MCF 10A (cell line): ENCODE results near the gene CDH15. TPM values are rescaled to one million over a fixed set of nuclear protein-coding genes. Genes with fewer than 3 reads are reported as not detected.
"Not testable (repeated sequence)": the region's sequence is repeated elsewhere in the genome, so short reads cannot be mapped to it uniquely, and the experiment has no call there.

Experiments
- BruUV-seq: library from RNA; stranded (reverse); fragments of 400-500 nt; replicated peaks from 2 replicates; lab custom pipeline; 2021; lab: Mats Ljungman, UMichigan
- CTCF ChIA-PET: fragments of 300-600 bp; sonication (Branson Sonifier 250); formaldehyde crosslinking; extraction: SDS; loops from one replicate; lab custom pipeline; 2021; ENCODE audit warnings: antibody characterized with exemption, inconsistent platforms; lab: Yijun Ruan, JAX
- POLR2A ChIA-PET: fragments of 300-600, 350-650 bp; sonication (Branson Sonifier 250); formaldehyde crosslinking; extraction: SDS; loops from one replicate; lab custom pipeline; 2020; ENCODE audit warnings: antibody characterized with exemption, inconsistent platforms; lab: Yijun Ruan, JAX
- DNase-seq: peaks from one replicate; pipeline ENCODE4 v3.0.0-alpha.2; 2018; ENCODE audit not compliant: unreplicated experiment
- H3K27ac Mint-ChIP-seq: one replicate; pipeline ENCODE4 v1.8.0; 2022; ENCODE audit warnings: mild to moderate bottlenecking, low read depth, mixed read lengths; ENCODE audit not compliant: unreplicated experiment
- H3K27me3 Mint-ChIP-seq: one replicate; pipeline ENCODE4 v1.8.0; 2022; ENCODE audit warnings: mixed read lengths; ENCODE audit not compliant: insufficient read depth, unreplicated experiment
- H3K36me3 Mint-ChIP-seq: one replicate; pipeline ENCODE4 v1.8.0; 2022; ENCODE audit warnings: mild to moderate bottlenecking, moderate library complexity, mixed read lengths; ENCODE audit not compliant: insufficient read depth, unreplicated experiment
- H3K4me1 Mint-ChIP-seq: one replicate; pipeline ENCODE4 v1.8.0; 2022; ENCODE audit warnings: mixed read lengths; ENCODE audit not compliant: insufficient read depth, unreplicated experiment
- H3K4me3 Mint-ChIP-seq: one replicate; pipeline ENCODE4 v1.8.0; 2022; ENCODE audit warnings: mild to moderate bottlenecking, moderate library complexity, mixed read lengths; ENCODE audit not compliant: unreplicated experiment
- H3K9me3 Mint-ChIP-seq: one replicate; pipeline ENCODE4 v1.8.0; 2022; ENCODE audit warnings: mixed read lengths; ENCODE audit not compliant: unreplicated experiment
- CTCF ChIP-seq: fragments of 200-600 bp; IDR thresholded peaks from one replicate; pipeline ENCODE4 v1.8.0; 2022; ENCODE audit warnings: antibody characterized with exemption, mild to moderate bottlenecking; ENCODE audit not compliant: unreplicated experiment
- intact Hi-C: fragments of 100-400 bp; cut with micrococcal nuclease; formaldehyde crosslinking; loops from 2 replicates; pipeline ENCODE4 v1.14.1; 2022
- total RNA-seq: library from RNA; stranded (reverse); gene quantifications from 2 replicates; pipeline ENCODE4 v1.2.3, GENCODE V29; 2022

The CDH15 gene
- total RNA-seq, 1 experiment from 2014 or later = not detected

GRCh38 chr16:89187032-89187769 is 15.7 kb downstream of the CDH15 start:
- H3K36me3 Mint-ChIP-seq = no peaks in the 10 kb centered on the region
- no TSS peak for BruUV-seq
- CTCF ChIA-PET = no interaction called here

DNA sequence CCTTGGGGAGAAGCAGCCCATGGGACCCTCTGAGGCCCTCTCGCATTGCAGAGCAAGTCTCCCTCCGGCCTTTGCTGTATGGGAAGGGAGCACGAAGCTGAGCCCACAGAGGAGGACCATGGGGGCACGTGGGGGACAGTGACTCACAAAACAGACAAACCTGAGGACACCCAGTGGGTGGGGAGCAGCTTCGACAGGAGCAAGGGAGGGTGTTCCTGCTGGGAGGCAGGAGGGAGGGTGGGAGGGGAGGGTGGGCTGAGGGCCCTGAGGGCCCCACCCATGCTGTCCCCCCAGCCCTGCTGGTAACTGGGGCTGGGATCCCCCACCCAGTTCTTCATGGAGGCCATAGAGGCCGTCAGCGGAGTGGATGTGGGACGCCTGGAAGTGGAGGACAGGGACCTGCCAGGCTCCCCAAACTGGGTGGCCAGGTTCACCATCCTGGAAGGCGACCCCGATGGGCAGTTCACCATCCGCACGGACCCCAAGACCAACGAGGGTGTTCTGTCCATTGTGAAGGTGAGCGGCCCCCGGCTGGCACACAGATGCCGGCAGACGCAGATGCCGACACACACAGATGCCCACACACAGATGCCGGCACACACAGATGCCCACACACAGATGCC is 16.3 kb downstream of the CDH15 start:
- Mint-ChIP-seq H3K4me3 (no peak overlapping the region), H3K9me3 (no peaks in the 10 kb centered on the region), H3K27me3 (no peaks in the 10 kb centered on the region), H3K36me3 (no peaks in the 10 kb centered on the region), H3K4me1 (no peaks in the 10 kb centered on the region), H3K27ac (no peak overlapping the region)
- no peak for TF ChIP-seq CTCF
- intact Hi-C loops = no loop called here
- ChIA-PET CTCF (no interaction called here), POLR2A (no interaction called here)
- no peak for DNase-seq
- no TSS peak for BruUV-seq

More at GRCh38 chr16:89187032-89187769, 15.7 kb downstream of the CDH15 start:
- Mint-ChIP-seq H3K27ac (no peak overlapping the region), H3K9me3 (no peaks in the 10 kb centered on the region), H3K4me3 (no peak overlapping the region), H3K4me1 (no peaks in the 10 kb centered on the region), H3K27me3 (no peaks in the 10 kb centered on the region)
- intact Hi-C loops = no loop called here
- no peak for TF ChIP-seq CTCF
- POLR2A ChIA-PET = no interaction called here
- no peak for DNase-seq

GRCh38 chr16:89188471-89189357 is 17.2 kb downstream of the CDH15 start:
- H3K27ac Mint-ChIP-seq, H3K9me3 Mint-ChIP-seq, intact Hi-C loops, H3K4me3 Mint-ChIP-seq, H3K36me3 Mint-ChIP-seq, POLR2A ChIA-PET, H3K4me1 Mint-ChIP-seq, BruUV-seq, H3K27me3 Mint-ChIP-seq, CTCF ChIA-PET, DNase-seq: not testable (repeated sequence)

DNA sequence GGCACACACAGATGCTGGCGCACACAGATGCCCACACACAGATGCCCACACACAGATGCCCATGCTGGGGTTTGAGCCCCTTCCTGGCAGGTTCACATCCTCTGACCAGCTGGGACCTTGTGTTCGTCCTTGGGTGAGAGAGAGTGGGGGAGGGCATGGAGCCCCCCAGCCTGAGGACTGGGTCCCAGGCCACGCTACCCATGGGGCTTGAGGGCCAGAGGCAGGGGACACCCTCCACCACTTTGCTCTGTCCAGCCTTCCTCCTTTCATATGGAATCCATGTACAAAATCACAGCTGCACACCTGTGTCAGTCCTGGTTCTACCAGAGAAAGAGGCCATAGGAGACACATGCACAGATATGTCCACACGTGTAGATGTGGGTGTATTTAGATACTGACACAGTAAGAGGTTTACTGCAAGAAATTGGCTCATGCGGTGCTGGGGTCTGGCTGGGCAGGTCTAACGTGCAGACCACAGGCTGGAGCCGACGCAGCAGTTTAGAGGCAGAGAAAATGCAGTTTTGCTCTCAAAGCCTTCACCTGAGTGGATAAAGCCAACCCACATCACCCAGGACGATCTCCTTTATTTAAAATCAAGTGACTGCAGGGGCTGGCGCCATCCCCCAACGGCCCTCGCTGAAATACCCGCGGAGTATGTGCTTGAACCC is 17.9 kb downstream of the CDH15 start:
- TF ChIP-seq CTCF = no peak
- ChIA-PET CTCF (no interaction called here), POLR2A (no interaction called here)
- Mint-ChIP-seq H3K36me3 (no peaks in the 10 kb centered on the region), H3K4me3 (no peak overlapping the region), H3K27me3 (no peaks in the 10 kb centered on the region), H3K27ac (no peak overlapping the region), H3K9me3 (no peaks in the 10 kb centered on the region), H3K4me1 (no peaks in the 10 kb centered on the region)
- no peak for DNase-seq
- BruUV-seq = no TSS peak
- intact Hi-C loops = no loop called here
